ENCODE data around the gene DMRTC2.
"Not testable (repeated sequence)": the region's sequence is repeated elsewhere in the genome, so short reads cannot be mapped to it uniquely, and the experiment has no call there.

The DMRTC2 gene

GRCh38 chr19:41872384-41872774 is 27.5 kb downstream of the DMRTC2 start:
- no peak for TF ChIP-seq CTCF (IDR thresholded peaks at IDR 0.05; ENCODE audit: control insufficient read depth, insufficient read depth, low read depth, low read length, missing control alignments)
- DNase-seq (ENCODE audit: low read depth) = no peak
- H3K4me3 ChIP-seq (ENCODE audit: control insufficient read depth, low read depth, low read length) = no peak overlapping the region

GRCh38 chr19:41872775-41873647 is 28.2 kb downstream of the DMRTC2 start:
- TF ChIP-seq CTCF (IDR thresholded peaks at IDR 0.05; ENCODE audit: control insufficient read depth, insufficient read depth, low read depth, low read length, missing control alignments) = peak; percentile 72

GRCh38 chr19:41875973-41876372 is 31.1 kb downstream of the DMRTC2 start:
- not testable (repeated sequence) for H3K4me3 ChIP-seq (ENCODE audit: control insufficient read depth, low read depth, low read length); DNase-seq (ENCODE audit: low read depth)

More at GRCh38 chr19:41872775-41873647, 28.2 kb downstream of the DMRTC2 start:
- DNase-seq (ENCODE audit: low read depth) = no peak
- H3K4me3 ChIP-seq (ENCODE audit: control insufficient read depth, low read depth, low read length) = no peak overlapping the region

GRCh38 chr19:41876847-41877832 is 32.3 kb downstream of the DMRTC2 start, which contains the start of gene CD79A:
Gene CD79A (plus strand): TSS chr19:41877279. CDS start chr19:41877305, 26 bp downstream.
- TF ChIP-seq CTCF (IDR thresholded peaks at IDR 0.05; ENCODE audit: control insufficient read depth, insufficient read depth, low read depth, low read length, missing control alignments) = no peak
- no peak for DNase-seq (ENCODE audit: low read depth)
- no peak within 1 kb of the TSS for H3K4me3 ChIP-seq (ENCODE audit: control insufficient read depth, low read depth, low read length)

- DNase-seq (ENCODE audit: low read depth) = no peak
- no peak overlapping the region for H3K4me3 ChIP-seq (ENCODE audit: control insufficient read depth, low read depth, low read length)
- TF ChIP-seq CTCF (IDR thresholded peaks at IDR 0.05; ENCODE audit: control insufficient read depth, insufficient read depth, low read depth, low read length, missing control alignments) = no peak
These were observed 33.4 kb downstream of the DMRTC2 start for GRCh38 chr19:41877916-41878905.

- no peak for DNase-seq (ENCODE audit: low read depth)
- no peak for TF ChIP-seq CTCF (IDR thresholded peaks at IDR 0.05; ENCODE audit: control insufficient read depth, insufficient read depth, low read depth, low read length, missing control alignments)
- H3K4me3 ChIP-seq (ENCODE audit: control insufficient read depth, low read depth, low read length) = no peak overlapping the region
These were observed 34.2 kb downstream of the DMRTC2 start for GRCh38 chr19:41879080-41879479.
